Omental fat pad (tissue), 4 donors: ENCODE data around the gene TUBG1. TPM values are rescaled to one million over a fixed set of nuclear protein-coding genes. Genes with fewer than 3 reads are reported as not detected.
A peak's percentile ranks its signal among the peaks of the same experiment; 100 is the strongest.

Experiments
- ATAC-seq: fragments of 150-250 bp; one replicate; pipeline ENCODE4 v1.9.1; 2016; ENCODE audit warnings: mild to moderate bottlenecking, moderate library complexity; ENCODE audit not compliant: low FRiP score
- DNase-seq: peaks from one replicate; pipeline ENCODE4 v3.0.0-alpha.2; 2019; ENCODE audit warnings: low spot score
- total RNA-seq, 4 donors: library from RNA; depleted of rRNA; stranded (reverse); fragments of >200 nt; gene quantifications; one replicate each; pipeline ENCODE4 v1.1.0, GENCODE V29; 2016
- TF ChIP-seq, protein P1 (sequence below), 3 donors: fragments of 450-650 bp; IDR thresholded peaks; one replicate each; pipeline ENCODE4 v1.5.1; 2016 to 2017; ENCODE audit warnings: antibody characterized with exemption in 3 of 3, mild to moderate bottlenecking in 3 of 3, moderate library complexity in 2 of 3

The TUBG1 gene
- total RNA-seq, 4 donors from 2014 or later = 19.8 to 45.8 (median 27.1) TPM

DNA sequence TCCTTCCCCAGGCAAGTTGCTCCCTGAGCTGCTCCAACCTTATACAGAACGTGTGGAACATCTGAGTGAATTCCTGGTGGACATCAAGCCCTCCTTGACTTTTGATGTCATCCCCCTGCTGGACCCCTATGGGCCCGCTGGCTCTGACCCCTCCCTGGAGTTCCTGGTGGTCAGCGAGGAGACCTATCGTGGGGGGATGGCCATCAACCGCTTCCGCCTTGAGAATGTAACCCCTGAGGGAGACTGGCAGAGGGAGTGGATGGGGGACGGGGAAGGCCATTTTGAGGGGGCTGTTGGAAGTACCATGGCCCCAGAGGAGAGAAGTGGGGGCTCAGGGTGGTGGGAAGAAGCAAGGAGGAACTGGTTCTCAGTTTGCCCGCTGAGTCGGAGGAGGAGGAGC, 45.5 kb upstream of the TUBG1 start:
- TF ChIP-seq, protein P1, sequence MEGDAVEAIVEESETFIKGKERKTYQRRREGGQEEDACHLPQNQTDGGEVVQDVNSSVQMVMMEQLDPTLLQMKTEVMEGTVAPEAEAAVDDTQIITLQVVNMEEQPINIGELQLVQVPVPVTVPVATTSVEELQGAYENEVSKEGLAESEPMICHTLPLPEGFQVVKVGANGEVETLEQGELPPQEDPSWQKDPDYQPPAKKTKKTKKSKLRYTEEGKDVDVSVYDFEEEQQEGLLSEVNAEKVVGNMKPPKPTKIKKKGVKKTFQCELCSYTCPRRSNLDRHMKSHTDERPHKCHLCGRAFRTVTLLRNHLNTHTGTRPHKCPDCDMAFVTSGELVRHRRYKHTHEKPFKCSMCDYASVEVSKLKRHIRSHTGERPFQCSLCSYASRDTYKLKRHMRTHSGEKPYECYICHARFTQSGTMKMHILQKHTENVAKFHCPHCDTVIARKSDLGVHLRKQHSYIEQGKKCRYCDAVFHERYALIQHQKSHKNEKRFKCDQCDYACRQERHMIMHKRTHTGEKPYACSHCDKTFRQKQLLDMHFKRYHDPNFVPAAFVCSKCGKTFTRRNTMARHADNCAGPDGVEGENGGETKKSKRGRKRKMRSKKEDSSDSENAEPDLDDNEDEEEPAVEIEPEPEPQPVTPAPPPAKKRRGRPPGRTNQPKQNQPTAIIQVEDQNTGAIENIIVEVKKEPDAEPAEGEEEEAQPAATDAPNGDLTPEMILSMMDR (IDR thresholded peaks at IDR 0.05) = no peak
- DNase-seq (no peak), ATAC-seq (no peak)

DNA sequence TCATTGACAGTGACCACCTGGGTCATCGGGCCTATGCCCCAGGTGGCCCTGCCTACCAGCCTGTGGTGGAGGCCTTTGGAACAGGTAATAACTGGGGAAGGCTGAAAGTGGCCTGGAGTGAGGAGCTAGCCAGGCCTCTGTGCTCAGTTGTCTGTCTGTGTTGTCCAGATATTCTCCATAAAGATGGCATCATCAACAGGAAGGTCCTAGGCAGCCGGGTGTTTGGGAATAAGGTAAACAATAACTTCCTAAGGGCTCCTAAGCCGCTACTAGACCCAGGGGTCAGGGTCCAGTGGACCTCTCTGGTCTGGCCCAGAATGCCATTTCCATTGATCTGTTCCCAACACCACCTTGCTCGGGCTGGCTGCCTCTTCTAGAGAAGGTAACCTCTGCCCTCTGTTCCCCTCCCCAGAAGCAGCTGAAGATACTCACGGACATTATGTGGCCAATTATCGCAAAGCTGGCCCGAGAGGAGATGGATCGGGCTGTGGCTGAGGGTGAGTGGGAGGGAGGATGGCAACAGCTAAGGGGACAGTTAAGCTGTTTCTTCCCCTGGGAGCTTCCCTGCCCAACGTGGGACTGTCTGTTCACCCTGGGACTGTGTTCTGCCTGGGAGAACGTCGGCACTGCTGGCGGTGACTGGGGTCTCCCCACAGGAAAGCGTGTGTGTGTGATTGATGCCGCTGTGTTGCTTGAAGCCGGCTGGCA, 44.5 kb upstream of the TUBG1 start:
- no peak for ATAC-seq
- TF ChIP-seq, protein P1 (IDR thresholded peaks at IDR 0.05) = no peak
- no peak for DNase-seq

DNA sequence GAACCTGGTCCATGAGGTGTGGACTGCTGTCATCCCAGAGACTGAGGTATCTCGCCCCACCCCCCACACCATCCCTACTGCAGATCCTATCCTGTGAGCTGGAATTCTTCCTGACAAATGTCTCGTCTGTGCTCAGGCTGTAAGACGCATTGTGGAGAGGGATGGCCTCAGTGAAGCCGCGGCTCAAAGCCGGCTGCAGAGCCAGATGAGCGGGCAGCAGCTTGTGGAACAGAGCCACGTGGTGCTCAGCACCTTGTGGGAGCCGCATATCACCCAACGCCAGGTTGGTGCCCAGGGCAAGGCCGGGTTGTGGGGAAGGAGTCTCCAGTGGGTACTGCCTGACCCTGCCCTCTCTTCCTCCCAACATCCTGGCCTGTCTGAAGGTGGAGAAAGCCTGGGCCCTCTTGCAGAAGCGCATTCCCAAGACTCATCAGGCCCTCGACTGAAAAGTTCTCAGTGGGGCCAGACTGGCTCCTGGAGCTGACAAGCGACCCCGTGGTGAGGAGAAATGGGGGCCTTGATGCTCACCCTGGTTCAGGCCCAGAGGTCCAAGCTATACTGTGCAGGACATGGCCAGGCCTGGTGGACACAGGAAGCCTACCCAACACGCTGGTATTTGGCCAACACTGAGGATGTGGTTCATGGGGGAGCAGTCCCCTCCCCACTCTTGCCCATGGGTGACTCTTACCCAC, 43.8 kb upstream of the TUBG1 start:
- no peak for DNase-seq
- no peak for ATAC-seq
- TF ChIP-seq, protein P1 (IDR thresholded peaks at IDR 0.05) = no peak

DNA sequence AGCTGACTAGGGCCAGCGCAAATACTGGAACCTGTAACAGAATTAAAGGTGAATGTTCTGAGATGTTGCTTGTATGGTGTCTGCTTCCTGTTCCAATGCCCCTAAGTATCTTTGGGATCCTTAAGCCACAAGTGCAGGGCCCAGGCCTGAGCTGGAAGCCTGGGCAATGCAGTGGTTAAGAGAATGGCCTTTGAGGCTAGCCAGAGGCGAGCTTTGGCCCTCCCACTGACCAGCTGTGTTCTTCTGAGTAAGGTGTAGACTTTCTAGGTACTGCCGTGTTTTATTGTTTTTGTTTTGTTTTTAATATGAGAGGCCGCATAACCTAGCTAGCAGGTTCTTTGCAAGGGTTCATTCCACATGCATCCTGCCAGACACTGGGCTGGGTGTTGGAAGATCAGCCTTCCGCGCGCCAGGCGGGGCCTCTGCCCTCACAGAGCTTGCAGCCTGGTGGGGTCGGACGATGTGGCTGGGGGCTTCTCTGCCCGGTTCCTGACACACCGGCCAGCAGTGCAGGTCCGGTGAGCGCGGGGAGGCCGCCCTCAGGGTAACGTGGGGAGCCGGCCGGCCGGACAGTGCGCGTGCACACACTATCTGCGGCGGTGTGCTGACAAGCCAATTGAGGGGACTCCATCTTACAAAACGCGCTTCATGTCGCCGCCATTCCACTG, 43.1 kb upstream of the TUBG1 start:
- ATAC-seq = peak; percentile 8
- TF ChIP-seq, protein P1 (IDR thresholded peaks at IDR 0.05) = no peak
- no peak for DNase-seq

DNA sequence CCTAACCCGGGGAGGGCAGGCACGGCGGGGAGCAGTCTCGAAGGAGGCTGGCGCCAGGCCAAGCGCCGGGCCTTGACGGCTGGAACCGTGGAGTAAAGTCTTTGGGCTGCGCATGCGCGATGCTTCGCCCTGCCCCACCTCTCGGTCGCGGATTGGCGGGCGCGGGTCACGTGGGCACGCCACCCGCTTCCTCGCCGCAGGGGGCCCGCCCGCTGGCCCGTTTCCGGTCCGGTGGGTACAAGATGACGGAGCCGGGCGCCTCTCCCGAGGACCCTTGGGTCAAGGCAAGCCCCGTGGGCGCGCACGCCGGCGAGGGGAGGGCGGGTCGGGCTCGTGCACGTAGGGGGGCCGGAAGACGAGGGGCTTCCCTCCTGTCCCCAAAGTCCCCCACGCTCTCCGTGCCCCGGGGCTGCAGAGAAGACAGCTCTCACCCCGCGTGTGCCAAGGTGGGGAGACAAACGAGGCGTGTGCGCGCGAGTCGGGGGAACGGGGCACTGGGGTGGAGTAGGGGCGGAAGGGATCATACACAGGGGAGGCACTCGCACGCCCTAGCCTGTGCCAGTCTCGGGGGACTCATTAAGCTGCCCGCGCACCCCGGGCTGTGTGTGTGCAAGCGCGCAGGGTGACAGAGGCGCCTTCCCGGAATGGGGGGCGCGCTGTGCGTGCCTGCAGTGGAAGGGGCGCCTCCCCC, 42.5 kb upstream of the TUBG1 start, which contains the start of gene MLX:
MLX (plus strand) TSS at position 218 of the 691 bp plus-strand sequence; CDS start at position 243, 25 bp downstream.
- DNase-seq = peak; percentile 89
- TF ChIP-seq, protein P1 (IDR thresholded peaks at IDR 0.05) = no peak
- peak; percentile 70 for ATAC-seq

DNA sequence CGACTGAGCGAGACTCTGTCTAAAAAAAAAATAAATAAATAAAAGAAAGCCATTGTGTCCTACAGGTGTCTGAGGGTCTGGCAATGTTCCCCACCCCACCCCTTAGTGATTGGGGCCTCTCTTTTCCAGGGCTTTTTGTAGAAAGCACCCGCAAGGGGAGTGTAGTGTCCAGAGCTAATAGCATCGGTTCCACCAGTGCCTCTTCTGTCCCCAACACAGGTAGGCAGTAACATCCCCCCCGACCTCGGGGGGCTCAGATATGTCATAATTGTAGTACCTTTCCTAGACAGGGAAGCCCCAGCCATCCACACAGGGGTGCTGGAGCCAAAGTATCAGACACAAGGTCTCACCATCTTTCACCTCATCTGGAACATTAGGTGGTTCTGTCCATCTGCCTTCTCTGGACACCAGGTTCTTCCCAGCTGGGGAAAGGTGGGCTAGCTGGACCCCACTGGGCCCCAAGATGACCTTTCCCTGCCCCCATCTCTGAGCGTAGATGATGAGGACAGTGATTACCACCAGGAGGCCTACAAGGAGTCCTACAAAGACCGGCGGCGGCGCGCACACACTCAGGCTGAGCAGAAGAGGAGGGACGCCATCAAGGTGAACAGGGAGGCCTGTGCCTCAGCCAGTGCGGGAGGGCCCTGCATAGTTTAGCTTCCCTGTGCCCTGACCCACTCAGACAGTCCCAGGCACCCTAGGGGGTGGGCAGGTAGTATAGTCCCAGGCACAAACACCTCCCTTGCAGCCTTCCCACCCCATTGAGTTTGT, 41.0 kb upstream of the TUBG1 start:
- ATAC-seq = no peak
- TF ChIP-seq, protein P1 (IDR thresholded peaks at IDR 0.05) = no peak
- DNase-seq = no peak
